Measurements from ENCODE around the gene COG8.

COG8 gene

DNA sequence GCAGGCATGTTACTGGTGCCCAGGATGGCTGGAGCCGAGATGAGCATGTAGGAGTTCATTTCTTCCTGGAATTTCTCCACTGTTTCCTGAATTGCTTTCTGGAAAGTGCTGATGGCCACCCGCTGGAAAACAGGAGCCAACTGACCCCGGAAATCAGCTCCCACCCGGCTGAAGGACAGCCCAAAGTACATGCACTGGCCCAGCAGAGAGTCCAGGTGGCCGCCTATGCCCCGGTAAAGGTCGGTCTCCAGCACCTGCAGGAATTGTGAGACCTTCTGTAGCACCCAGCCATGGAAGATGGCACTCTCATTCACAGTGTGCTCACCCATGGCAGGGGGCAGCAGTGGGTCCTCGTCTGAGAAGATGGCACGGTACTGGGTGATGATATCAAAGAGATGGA, 4.7 kb downstream of the COG8 start:
- TF ChIP-seq, protein P1, sequence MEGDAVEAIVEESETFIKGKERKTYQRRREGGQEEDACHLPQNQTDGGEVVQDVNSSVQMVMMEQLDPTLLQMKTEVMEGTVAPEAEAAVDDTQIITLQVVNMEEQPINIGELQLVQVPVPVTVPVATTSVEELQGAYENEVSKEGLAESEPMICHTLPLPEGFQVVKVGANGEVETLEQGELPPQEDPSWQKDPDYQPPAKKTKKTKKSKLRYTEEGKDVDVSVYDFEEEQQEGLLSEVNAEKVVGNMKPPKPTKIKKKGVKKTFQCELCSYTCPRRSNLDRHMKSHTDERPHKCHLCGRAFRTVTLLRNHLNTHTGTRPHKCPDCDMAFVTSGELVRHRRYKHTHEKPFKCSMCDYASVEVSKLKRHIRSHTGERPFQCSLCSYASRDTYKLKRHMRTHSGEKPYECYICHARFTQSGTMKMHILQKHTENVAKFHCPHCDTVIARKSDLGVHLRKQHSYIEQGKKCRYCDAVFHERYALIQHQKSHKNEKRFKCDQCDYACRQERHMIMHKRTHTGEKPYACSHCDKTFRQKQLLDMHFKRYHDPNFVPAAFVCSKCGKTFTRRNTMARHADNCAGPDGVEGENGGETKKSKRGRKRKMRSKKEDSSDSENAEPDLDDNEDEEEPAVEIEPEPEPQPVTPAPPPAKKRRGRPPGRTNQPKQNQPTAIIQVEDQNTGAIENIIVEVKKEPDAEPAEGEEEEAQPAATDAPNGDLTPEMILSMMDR (IDR thresholded peaks at IDR 0.05): no peak
- Histone ChIP-seq H3K27ac (no peak overlapping the region), H3K4me1 (peaks cover 0 to 32% (median 24%) of the 10 kb centered on the region in 4 donors), H3K27me3 (no peaks in the 10 kb centered on the region), H3K9me3 (no peaks in the 10 kb centered on the region), H3K4me3 (no peak overlapping the region), H3K36me3 (peaks cover 42 to 50% (median 44%) of the 10 kb centered on the region in 3 donors)
- intact Hi-C loops (cut with DNase I; ENCODE audit: low total_unique reads): loop anchor here (5.0 to 10.0 kb wide), 2 partner anchors 53 to 800 kb away; partner anchors contain the start of genes TERF2 and ZFP90
- DNase-seq: no peak

DNA sequence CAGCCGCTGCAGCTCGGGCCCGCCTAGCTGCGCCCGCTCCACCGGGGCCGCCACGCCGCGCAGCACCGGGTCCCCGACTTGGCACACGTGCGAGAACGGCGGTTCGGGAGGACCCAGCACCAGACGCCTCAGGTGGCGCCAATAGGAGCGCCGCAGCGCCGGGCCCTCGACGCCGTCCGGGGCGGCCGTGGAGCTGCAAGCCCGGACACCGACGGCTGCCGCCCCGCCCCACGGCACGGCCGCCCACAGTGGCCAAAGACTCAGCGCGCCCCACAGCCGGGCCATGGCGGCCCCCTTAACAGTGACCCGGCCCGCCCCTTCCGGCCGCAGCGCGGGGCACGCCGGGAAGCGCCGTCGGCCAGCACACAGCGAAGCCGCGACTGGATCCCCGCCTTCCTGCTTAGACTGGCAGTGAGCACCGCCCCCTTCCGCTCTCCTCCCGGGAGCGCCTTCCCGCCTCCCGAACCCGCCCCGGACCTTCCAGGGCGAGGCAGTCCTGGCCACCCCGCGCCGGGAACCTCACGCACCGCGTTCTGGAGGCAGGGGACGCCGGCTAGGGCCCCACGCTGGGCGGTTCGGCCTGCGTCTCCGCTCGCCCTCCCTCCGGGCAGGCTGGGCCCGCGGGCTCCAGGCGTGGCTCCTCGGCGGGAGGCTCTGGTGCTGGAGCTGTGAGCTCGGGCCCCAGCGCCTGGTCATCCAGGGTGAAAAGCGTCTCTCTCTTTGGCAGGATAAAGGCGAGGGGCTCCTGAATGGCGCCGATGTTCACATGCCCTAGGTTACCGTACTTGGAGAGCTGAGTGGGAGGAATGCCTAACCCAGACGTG, 8.9 kb downstream of the COG8 start, which contains the start of gene PDF:
Gene PDF, minus strand, starts transcription at position 303 of the 824 bp plus-strand sequence. Its CDS starts 18 bp downstream, at position 285.
- TF ChIP-seq, protein P1 (IDR thresholded peaks at IDR 0.05): peak in 1 of 2 experiments; percentile 7
- Histone ChIP-seq H3K4me1 (peaks cover 0 to 52% (median 27%) of the 10 kb centered on the region in 4 donors), H3K9me3 (no peaks in the 10 kb centered on the region), H3K27ac (peak within 1 kb of the TSS; percentile 85 to 90), H3K4me3 (peak within 1 kb of the TSS; percentile 92 to 96), H3K27me3 (no peaks in the 10 kb centered on the region), H3K36me3 (peaks cover 35 to 65% (median 59%) of the 10 kb centered on the region in 3 donors)
- intact Hi-C loops (cut with DNase I; ENCODE audit: low total_unique reads): loop anchor here (5.0 to 10.0 kb wide), 2 partner anchors 57 to 796 kb away; partner anchors contain the start of genes TERF2 and ZFP90
- peak; percentile 96 for DNase-seq

DNA sequence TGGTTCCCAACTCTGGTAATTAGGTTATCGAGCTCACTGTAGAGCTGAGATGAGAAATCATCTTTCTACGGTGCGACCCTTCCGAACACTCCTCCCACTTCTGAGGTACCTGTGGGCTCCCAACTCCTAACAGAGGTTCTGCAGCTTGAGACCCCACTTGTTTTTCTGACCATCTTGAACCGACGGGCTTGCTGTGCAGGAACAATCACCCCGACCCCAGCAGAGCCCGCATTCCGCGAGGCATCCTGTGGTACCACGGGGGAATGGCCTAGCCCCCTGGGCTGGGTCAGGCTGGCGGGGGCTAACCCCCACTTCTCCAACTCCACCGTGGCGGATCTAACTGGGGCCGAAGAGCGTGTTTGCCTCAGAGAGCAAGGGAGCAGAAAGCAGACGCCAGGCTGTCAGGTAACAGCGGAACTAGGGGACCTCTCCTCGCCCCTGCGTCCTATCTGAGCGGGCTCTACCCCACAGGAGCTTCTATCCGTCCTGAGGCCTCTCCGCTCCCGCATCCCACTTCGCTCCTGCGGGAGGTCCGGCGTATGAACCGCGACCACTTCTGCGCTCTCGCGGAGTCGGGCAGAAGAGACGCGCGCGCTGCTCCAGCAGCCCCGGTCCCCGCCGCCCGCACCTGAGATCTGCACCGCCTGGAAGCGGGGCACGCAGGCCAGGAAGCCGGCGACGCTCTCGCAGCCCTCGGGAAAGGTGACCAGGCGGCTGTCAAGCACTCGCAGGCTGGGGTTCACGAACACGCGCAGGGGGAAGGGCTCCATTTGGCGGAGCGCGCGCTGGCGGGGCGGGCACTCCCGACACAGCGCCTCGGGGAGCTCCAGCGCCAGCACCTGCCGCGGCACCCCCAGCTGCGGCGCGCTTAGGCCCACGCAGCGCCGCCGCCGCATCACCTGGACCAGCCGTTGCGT, 9.7 kb downstream of the COG8 start:
- Histone ChIP-seq H3K9me3 (no peaks in the 10 kb centered on the region), H3K27me3 (no peaks in the 10 kb centered on the region), H3K27ac (peak overlapping the region; percentile 85 to 90), H3K36me3 (peaks cover 35 to 65% (median 59%) of the 10 kb centered on the region in 3 donors), H3K4me3 (peak overlapping the region; percentile 92 to 96), H3K4me1 (peaks cover 0 to 54% (median 27%) of the 10 kb centered on the region in 4 donors)
- intact Hi-C loops (cut with DNase I; ENCODE audit: low total_unique reads): loop anchor here (5.0 to 10.0 kb wide), 2 partner anchors 58 to 795 kb away; partner anchors contain the start of genes TERF2 and ZFP90
- TF ChIP-seq, protein P1 (IDR thresholded peaks at IDR 0.05): no peak
- DNase-seq: no peak

DNA sequence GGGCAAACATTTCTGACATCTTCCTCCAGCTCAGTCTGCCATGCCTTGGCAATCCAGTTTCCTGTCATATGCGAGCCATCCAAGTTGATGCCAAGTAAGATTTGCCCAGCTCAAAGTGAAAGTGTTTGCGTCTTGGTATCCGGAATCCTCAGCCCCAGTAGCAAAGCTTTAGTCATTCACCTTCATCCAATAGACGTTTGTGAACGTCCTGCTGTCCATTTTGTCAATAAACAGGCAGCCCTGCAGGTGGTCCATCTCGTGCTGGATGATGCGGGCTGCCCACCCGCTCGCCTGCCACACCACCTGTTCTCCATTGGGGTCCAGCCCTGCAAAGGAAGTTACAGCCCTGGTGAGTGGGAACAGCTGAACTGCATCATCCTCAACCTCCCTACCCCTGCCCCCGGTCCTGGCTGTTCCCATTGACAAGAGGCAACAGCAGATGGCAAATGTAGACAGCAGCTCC, 10.5 kb downstream of the COG8 start:
- Histone ChIP-seq H3K36me3 (peaks cover 35 to 65% (median 59%) of the 10 kb centered on the region in 3 donors), H3K27me3 (no peaks in the 10 kb centered on the region), H3K4me3 (peak overlapping the region; percentile 92 to 96), H3K9me3 (no peaks in the 10 kb centered on the region), H3K27ac (no peak overlapping the region), H3K4me1 (peaks cover 0 to 50% (median 27%) of the 10 kb centered on the region in 4 donors)
- TF ChIP-seq, protein P1 (IDR thresholded peaks at IDR 0.05): no peak
- intact Hi-C loops (cut with DNase I; ENCODE audit: low total_unique reads): no loop called here
- DNase-seq: peak in 1 of 2 donors; percentile 2

Measured in tibial artery (tissue), 4 donors.